GM19438 (cell line): ENCODE data around the gene RRP9.
A peak's percentile ranks its signal among the peaks of the same experiment; 100 is the strongest.
"Not testable (repeated sequence)": the region's sequence is repeated elsewhere in the genome, so short reads cannot be mapped to it uniquely, and the experiment has no call there.

Experiments used
- ATAC-seq: cut with Tn5 transposase; IDR thresholded peaks from one replicate; pipeline ENCODE4 v1.9.1; 2021; ENCODE audit warnings: low read depth; ENCODE audit not compliant: unreplicated experiment

RRP9 gene, protein sequence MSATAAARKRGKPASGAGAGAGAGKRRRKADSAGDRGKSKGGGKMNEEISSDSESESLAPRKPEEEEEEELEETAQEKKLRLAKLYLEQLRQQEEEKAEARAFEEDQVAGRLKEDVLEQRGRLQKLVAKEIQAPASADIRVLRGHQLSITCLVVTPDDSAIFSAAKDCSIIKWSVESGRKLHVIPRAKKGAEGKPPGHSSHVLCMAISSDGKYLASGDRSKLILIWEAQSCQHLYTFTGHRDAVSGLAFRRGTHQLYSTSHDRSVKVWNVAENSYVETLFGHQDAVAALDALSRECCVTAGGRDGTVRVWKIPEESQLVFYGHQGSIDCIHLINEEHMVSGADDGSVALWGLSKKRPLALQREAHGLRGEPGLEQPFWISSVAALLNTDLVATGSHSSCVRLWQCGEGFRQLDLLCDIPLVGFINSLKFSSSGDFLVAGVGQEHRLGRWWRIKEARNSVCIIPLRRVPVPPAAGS

DNA sequence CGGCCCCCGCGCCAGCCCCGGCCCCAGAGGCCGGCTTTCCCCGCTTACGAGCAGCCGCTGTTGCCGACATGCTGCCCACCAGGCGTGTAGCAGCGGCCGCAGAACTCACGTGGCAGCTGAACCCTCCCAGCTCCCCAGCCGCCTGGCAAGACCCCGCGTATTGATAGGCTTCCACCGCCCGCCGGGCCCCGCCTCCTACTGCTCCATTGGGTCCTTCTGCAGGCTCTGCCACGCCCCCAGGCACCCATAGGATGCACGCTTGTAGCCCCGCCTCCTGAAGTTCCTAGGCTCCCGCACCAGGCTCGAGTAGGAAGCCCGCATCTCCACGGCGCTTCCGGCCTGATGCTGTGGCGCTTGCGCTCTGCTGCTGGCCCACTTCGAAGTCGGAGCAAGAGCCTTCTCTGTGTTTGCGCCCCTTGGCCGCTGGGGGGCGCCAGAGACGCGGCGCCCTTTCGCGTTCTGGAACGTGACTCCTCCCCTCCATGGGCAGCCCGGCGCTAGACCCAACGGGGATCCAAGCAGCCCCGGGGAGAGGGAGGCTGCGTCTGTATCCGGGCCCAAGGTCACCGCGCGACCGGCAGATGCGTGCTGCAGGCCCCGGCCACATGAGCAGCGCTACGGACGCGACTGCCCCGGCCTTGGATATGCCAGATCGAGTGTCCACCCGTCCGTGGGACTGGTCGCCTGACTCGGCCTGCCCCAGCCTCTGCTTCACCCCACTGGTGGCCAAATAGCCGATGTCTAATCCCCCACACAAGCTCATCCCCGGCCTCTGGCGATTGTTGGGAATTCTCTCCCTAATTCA, at the start of gene RRP9, which contains the start of gene PARP3:
Gene RRP9 (minus strand): TSS at position 107 of the 805 bp plus-strand sequence. CDS start 37 bp downstream, at position 70.
Gene PARP3 (plus strand): TSS at position 566 of the 805 bp plus-strand sequence. CDS start 993 bp downstream, outside the sequence.
- peak; percentile 90 for ATAC-seq

DNA sequence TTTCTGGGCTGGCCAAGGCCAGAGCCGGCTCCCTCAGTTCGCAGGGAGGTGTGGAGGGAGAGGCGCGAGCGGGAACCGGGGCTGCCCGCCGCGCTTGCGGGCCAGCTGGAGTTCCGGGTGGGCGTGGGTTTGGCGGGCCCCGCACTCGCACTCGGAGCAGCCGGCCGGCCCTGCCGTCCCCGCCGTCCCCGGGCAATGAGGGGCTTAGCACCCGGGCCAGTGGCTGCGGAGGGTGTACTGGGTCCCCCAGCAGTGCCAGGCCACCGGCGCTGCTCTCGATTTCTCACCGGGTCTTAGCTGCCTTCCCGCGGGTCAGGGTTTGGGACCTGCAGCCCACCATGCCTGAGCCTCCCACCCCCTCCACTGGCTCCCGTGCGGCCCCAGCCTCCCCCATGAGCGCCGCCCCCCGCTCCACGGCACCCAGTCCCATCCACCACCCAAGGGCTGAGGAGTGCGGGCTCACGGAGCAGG, 48.8 kb upstream of the RRP9 start:
- not testable (repeated sequence) for ATAC-seq

DNA sequence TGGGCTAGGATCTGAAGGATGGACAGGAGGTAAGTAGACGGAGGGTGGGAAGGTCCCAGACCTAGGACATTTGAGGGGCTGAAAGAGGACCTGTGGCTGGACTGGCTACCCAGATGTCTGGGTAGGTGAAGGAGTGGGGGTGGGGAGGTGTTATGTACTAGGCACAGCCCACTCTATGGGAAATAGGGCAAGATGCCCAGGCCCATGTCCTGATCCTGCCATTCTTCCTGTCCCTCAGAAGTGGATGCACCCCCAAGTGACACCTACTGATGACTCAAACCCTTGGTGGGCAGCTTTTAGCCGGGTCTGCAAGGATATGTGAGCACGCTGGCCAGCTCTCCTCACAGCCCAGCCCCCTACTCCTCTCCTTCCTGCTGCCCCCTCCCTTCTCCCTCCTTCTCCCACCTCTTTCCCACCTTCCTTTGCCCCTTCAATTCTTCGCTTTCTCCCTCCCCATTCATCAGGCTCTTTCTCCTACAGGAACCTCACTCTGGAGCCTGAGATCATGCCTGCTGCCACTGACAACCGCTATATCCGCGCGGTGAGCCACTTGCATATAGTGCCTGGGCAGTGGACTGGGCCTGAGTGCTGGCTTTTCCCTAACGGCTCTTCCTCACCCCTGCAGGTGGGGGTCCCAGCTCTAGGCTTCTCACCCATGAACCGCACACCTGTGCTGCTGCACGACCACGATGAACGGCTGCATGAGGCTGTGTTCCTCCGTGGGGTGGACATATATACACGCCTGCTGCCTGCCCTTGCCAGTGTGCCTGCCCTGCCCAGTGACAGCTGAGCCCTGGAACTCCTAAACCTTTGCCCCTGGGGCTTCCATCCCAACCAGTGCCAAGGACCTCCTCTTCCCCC, 46.8 kb upstream of the RRP9 start:
- ATAC-seq = no peak

GRCh38 chr3:51987568-51987967, 45.9 kb upstream of the RRP9 start:
- ATAC-seq = no peak

GRCh38 chr3:51986010-51986947, 44.6 kb upstream of the RRP9 start:
- no peak for ATAC-seq

DNA sequence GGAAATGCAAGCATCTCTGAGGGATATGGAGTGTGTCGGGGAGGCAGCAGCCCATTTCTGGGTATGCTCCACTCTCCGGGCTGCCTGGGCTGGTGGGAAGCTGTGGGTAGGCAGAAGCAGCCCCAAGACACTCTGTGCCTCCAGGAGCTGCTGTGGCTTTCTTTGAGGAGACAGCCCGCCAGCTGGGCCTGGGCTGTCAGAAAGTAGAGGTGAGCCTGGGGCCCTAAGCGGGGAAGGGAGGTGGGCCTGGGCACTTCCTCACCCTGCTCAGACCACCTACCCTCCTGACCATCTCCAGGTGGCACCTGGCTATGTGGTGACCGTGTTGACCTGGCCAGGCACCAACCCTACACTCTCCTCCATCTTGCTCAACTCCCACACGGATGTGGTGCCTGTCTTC, 43.4 kb upstream of the RRP9 start:
- ATAC-seq = no peak

GRCh38 chr3:51984269-51984647, 42.6 kb upstream of the RRP9 start:
- no peak for ATAC-seq

- ATAC-seq = no peak
These were observed 42.0 kb upstream of the RRP9 start for GRCh38 chr3:51983578-51984268.

DNA sequence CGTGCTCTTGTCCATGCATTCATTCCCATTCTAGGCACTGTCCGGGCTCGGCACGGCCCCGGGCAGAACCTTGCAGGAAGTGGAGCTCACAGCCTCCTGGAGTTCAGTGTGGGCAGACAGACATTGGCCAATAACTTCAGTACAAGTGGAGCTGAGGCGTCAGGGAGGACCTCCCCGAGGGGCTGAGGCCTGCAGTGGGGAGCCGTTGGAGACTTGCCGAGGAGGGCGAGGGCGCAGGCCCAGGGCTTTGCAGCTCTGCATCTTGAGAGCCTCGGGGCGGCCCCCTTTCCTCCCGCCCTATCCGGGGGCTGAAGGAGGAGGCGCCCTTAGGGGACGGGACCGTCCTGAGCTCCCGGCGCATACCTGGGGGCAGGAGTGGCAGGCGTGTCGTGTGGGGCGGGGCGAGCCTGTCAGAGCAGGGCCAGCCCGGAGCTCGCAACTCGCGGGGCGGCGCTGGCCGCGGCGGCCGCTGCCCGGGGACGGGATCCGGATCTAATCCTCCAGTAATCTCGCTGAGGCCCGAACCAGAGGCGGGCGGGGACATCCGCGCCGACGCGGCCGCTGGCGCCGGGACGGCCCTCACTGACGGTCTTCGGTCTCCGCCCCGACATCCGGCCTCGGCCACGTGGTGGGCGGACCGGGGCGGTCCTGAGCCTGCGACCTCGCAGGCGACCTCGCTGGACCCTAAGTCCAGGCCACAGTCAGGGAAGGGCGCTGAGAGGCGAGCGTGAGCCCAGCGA, 41.3 kb upstream of the RRP9 start, which contains the start of gene ACY1:
Gene ACY1 (plus strand): TSS at position 698 of the 740 bp plus-strand sequence. CDS start 530 bp downstream, outside the sequence.
- peak; percentile 73 for ATAC-seq

GRCh38 chr3:51982352-51982837, 40.7 kb upstream of the RRP9 start:
- peak; percentile 52 for ATAC-seq

GRCh38 chr3:51980253-51980652, 38.5 kb upstream of the RRP9 start:
- no peak for ATAC-seq

DNA sequence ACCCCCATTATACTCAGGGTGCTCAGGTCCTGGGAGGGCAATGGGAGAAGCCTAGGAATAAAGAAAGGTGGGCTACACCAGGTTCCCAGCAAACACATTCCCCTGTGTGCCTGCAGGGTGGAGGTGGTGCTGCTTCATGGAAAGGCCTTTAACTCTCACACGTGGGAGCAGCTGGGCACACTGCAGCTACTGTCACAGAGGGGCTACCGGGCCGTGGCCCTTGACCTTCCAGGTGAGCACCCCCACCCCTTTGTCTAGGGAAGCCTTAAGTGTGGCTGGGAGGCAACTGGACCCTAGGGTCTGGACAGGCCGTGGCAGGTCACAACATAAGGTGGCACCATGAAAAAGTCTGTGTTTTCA, 36.4 kb upstream of the RRP9 start:
- ATAC-seq = no peak

DNA sequence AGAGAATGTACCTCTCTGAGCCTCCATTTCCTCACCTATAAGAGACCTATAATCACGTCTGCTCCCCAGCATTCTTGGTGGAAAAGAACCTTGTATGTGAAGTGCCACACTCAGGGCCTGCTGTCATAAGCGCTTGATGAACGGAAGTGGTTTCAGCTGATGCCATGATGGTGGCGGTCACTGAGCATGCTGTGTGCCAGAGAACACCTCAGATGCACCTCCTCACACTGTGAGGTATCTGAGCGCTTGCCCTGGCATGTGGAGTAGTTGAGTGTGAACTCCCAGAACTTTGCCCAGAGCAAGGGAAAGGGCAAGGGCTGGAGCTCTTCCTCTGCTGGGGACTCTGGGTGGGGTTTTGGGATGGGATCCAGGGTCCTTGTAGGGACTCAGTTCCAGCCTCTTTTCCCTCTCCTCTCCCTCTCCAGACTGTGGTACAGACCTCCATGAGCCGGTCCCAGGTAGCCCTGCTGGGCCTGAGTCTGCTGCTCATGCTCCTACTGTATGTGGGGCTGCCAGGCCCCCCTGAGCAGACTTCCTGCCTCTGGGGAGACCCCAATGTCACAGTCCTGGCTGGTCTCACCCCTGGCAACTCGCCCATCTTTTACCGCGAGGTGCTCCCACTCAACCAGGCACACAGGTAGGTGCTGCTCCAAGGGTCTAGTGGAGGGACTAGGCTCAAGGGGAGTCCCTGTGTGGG, 35.9 kb upstream of the RRP9 start:
- ATAC-seq = no peak

DNA sequence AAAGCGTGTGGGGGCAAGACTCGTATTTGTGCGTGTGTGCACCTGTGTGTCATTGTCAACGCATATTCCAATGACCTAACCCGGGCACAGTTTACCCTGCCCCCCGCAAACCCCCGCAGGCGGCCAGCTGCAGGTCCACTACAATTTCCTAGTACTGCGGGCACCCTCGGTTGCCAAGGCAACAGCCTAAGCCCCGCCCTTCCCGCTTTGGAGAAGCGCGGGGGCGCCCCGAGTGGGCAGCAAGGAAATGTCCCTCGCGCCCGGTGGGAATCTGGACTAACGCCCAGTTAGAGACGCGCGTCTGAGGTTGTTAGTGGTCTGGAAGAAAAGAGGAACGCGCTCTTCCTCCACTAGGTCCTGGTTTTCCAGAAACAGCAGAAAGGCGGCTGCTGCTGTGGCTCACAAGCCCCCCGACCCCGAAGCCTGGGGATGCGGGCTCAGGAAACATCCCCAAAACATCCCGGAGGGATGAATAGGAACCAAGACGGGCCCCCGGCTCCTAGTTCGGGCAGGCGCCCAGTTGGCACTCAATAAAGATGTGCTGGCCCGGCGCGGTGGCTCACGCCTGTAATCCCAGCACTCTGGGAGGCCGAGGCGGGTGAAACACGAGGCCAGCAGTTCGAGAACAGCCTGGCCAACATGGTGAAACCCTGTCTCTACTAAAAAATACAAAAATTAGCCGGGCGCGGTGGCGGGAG, 34.3 kb upstream of the RRP9 start:
- no peak for ATAC-seq

GRCh38 chr3:51974963-51975851, 33.5 kb upstream of the RRP9 start, which contains the start of gene ABHD14A:
ABHD14A (plus strand) TSS chr3:51975064; CDS start chr3:51975136, 72 bp downstream.
- no peak for ATAC-seq
